Measurements from ENCODE around the gene MINDY4. TPM values are rescaled to one million over a fixed set of nuclear protein-coding genes. Genes with fewer than 3 reads are reported as not detected.

Gene MINDY4
- total and polyA plus RNA-seq, 2 of the 8 experiments (the other 6 are each of a cell fraction or from before 2014, with no cell fraction given), result 1.3 to 3.6 TPM

DNA sequence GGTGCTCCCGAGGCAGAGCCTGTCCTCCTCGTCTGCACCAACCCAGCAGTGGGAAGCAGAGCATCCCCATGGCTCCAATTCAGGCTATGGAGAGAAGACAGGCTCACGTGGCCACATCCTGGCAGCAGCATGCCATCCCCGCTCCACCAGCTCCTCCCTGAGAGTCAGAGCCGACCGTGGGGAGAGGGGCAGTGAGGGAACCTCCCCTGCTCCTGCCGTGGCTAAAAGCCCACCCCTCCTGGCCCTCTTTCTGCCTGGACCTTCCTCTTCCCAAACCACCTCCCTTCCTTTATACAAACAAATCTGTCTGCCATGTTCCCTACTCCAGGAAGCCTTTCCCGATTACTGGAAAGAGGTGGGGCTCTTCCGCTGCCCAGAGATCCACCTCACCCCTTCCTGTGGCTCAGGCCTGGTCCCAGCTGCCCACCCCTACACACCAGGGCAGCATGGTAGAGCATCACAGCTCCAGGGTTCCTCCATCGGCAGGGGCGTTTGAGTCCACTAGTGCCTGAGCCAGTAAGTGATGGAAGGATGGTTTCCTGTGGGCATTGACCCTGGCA lies 129.7 kb downstream of the MINDY4 start:
- H4K20me1 ChIP-seq (replicated peaks in 1 of 2; ENCODE audit: control insufficient read depth in 1 of 2, insufficient read depth in 2 of 2, low read length in 2 of 2), result peaks cover 0 to 2% of the 10 kb centered on the region in 2 experiments
- no peak overlapping the region for H3K4me2 ChIP-seq (ENCODE audit: insufficient read depth in 1 of 2, low read depth in 2 of 2, low read length in 2 of 2)
- FAIRE-seq (no peak), DNase-seq (ENCODE audit: low read depth in 1 of 2, low spot score in 2 of 2) (no peak)
- H3K79me1 ChIP-seq (ENCODE audit: low read depth, low read length), result no peaks in the 10 kb centered on the region
- no peak overlapping the region for H3K18ac ChIP-seq (ENCODE audit: extremely low read depth, low read length)
- no peak overlapping the region for H4K91ac ChIP-seq (replicated peaks; ENCODE audit: insufficient read length, low read length)
- H3K23me2 ChIP-seq (ENCODE audit: low read depth, low read length), result no peaks in the 10 kb centered on the region
- H3K9me3 ChIP-seq (ENCODE audit: insufficient read depth in 2 of 2, low read depth in 1 of 2, low read length in 1 of 2), result no peaks in the 10 kb centered on the region
- no peak overlapping the region for H3K4me3 ChIP-seq (ENCODE audit: extremely low read depth in 1 of 4, insufficient read depth in 2 of 4, low read depth in 3 of 4, low read length in 4 of 4)
- H3K23ac ChIP-seq (ENCODE audit: insufficient read length), result no peak overlapping the region
- WGBS, 2 experiments (ENCODE audit: extremely low coverage in 1 of 2, insufficient coverage in 1 of 2, insufficient read length in 1 of 2, insufficient replicate concordance in 2 of 2, low coverage in 1 of 2, low lambda C conversion rate in 2 of 2, missing lambda C conversion rate in 1 of 2), result 83% methylated on average over 10 of the region's 11 CpGs; no CpG with 5 or more reads in 1 of the 2 experiments
- no peak overlapping the region for H3K56ac ChIP-seq (replicated peaks; ENCODE audit: insufficient read length, low read depth, low read length)
- H2AK5ac ChIP-seq (ENCODE audit: low read depth, low read length), result no peak overlapping the region
- no peaks in the 10 kb centered on the region for H3K36me3 ChIP-seq (ENCODE audit: control insufficient read depth in 2 of 4, insufficient read depth in 4 of 4, low read length in 3 of 4)
- no peak overlapping the region for H3K27ac ChIP-seq (ENCODE audit: low read depth, low read length)
- H3K9ac ChIP-seq (replicated peaks in 1 of 4; ENCODE audit: extremely low read depth in 1 of 4, low read depth in 3 of 4, low read length in 3 of 4), result no peak overlapping the region
- no peak overlapping the region for H2BK20ac ChIP-seq (ENCODE audit: low read length)
- ChIA-PET CTCF (ENCODE audit: partially characterized antibody) (interaction anchor here (1.0 kb wide), 3 partner anchors 7 to 99 kb away, joined by 3 to 4 read pairs (median 3); no protein-coding TSS in a partner anchor), POLR2A (ENCODE audit: partially characterized antibody) (no interaction called here)
- H3K79me2 ChIP-seq (ENCODE audit: control insufficient read depth in 1 of 2, insufficient read depth in 2 of 2, low read length in 2 of 2), result no peaks in the 10 kb centered on the region
- no peak overlapping the region for H2BK15ac ChIP-seq (ENCODE audit: low read length)
- H2BK120ac ChIP-seq (replicated peaks; ENCODE audit: low read depth, low read length), result no peak overlapping the region
- H4K5ac ChIP-seq (ENCODE audit: insufficient read length, low read depth, low read length), result no peak overlapping the region
- H3K27me3 ChIP-seq (replicated peaks in 1 of 4; ENCODE audit: control insufficient read depth in 3 of 4, extremely low read depth in 1 of 4, insufficient read depth in 3 of 4, low read length in 3 of 4), result no peaks in the 10 kb centered on the region; a peak in 1 of 7 replicates
- H2BK12ac ChIP-seq (ENCODE audit: low read depth, low read length), result no peak overlapping the region
- H4K8ac ChIP-seq (ENCODE audit: extremely low read depth, insufficient read depth, low read length), result no peak overlapping the region
- H3K4me1 ChIP-seq (replicated peaks in 1 of 4; ENCODE audit: control insufficient read depth in 3 of 4, insufficient read depth in 4 of 4, low read length in 3 of 4), result no peaks in the 10 kb centered on the region; a peak in 1 of 7 replicates
- no peak overlapping the region for H3K4ac ChIP-seq (replicated peaks; ENCODE audit: insufficient read length, low read depth, low read length)
- no peak overlapping the region for H2AFZ ChIP-seq (ENCODE audit: low read length)
- H2BK5ac ChIP-seq (ENCODE audit: low read depth, low read length), result no peak overlapping the region
- H3K14ac ChIP-seq (ENCODE audit: insufficient read length), result no peak overlapping the region
- TF ChIP-seq PHF8 (conservative IDR thresholded peaks at IDR 0.05; ENCODE audit: low read depth, low read length), result no peak

All from H1 (cell line).